ENCODE data around the gene WDFY4.
A peak's percentile ranks its signal among the peaks of the same experiment; 100 is the strongest.

DNA sequence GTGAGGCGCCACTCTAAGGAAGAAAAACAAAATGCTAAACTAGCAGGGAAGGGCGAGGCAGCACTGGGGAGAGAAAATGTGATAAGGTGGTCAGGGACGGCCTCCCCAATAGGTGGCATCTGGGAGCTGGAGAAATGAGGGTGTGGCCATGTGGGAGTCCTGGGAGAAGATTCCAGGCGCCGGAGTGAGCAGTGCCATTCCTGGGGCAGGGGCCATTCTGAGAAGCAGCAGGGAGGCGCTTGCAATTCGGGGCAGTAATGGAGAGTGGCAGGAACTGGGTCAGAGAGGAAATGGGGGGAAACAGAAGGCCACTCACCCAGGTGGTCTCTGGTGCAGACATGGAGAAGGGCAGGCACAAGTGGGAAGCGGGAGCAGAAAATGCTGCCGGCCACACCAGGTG, 316.7 kb downstream of the WDFY4 start:
- TF ChIP-seq, protein P1, sequence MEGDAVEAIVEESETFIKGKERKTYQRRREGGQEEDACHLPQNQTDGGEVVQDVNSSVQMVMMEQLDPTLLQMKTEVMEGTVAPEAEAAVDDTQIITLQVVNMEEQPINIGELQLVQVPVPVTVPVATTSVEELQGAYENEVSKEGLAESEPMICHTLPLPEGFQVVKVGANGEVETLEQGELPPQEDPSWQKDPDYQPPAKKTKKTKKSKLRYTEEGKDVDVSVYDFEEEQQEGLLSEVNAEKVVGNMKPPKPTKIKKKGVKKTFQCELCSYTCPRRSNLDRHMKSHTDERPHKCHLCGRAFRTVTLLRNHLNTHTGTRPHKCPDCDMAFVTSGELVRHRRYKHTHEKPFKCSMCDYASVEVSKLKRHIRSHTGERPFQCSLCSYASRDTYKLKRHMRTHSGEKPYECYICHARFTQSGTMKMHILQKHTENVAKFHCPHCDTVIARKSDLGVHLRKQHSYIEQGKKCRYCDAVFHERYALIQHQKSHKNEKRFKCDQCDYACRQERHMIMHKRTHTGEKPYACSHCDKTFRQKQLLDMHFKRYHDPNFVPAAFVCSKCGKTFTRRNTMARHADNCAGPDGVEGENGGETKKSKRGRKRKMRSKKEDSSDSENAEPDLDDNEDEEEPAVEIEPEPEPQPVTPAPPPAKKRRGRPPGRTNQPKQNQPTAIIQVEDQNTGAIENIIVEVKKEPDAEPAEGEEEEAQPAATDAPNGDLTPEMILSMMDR (optimal IDR thresholded peaks at IDR 0.05 in 1 of 3, IDR thresholded peaks at IDR 0.05 in 1 of 3, conservative IDR thresholded peaks at IDR 0.05 in 1 of 3; ENCODE audit: extremely low read depth in 1 of 3, insufficient read depth in 2 of 3, low read length in 3 of 3), result peak in 1 of 3 experiments; percentile 34
- no peak for TF ChIP-seq EZH2 (IDR thresholded peaks at IDR 0.05; ENCODE audit: low read length)

Measured in keratinocyte (primary cell).